Gastroesophageal sphincter (tissue), 4 donors: ENCODE measurements around the gene DMPK. TPM values are rescaled to one million over a fixed set of nuclear protein-coding genes. Genes with fewer than 3 reads are reported as not detected.

ENCODE experiments used
- ATAC-seq: fragments of 150-250 bp; one replicate; pipeline ENCODE4 v1.9.1; 2016; ENCODE audit warnings: mild to moderate bottlenecking, moderate library complexity
- H3K27ac ChIP-seq, 4 donors: fragments of 200-600 bp; sonication (generic) in 3 of 4; 1 replicate in 3 of 4; 2 replicates in 1 of 4; pipeline ENCODE4 v1.5.1; 2016 to 2019
- H3K27me3 ChIP-seq: fragments of 200-600 bp; sonication (generic); one replicate; pipeline ENCODE4 v1.5.1; 2019
- H3K36me3 ChIP-seq, 2 donors: fragments of 200-600 bp; sonication (generic); one replicate each; pipeline ENCODE4 v1.5.1; 2019; ENCODE audit warnings: control low read depth in 1 of 2
- H3K4me1 ChIP-seq, 3 donors: fragments of 200-600 bp; sonication (generic); 1 replicate in 2 of 3; 2 replicates in 1 of 3; pipeline ENCODE4 v1.5.1; 2016 to 2019; ENCODE audit warnings: control low read depth in 2 of 3
- H3K4me3 ChIP-seq, 2 donors: fragments of 200-600 bp; sonication (generic); one replicate each; pipeline ENCODE4 v1.5.1; 2019; ENCODE audit warnings: mild to moderate bottlenecking in 1 of 2, moderate library complexity in 1 of 2
- H3K9me3 ChIP-seq, 3 donors: fragments of 200-600 bp; sonication (generic); one replicate each; pipeline ENCODE4 v1.5.1; 2017 to 2019; ENCODE audit warnings: control low read depth in 2 of 3
- EP300 ChIP-seq: sonication (generic); formaldehyde crosslinking; IDR thresholded peaks from one replicate; pipeline ENCODE4 v1.6.1; 2017; ENCODE audit warnings: antibody characterized with exemption, mild to moderate bottlenecking
- POLR2A ChIP-seq, 2 donors: fragments of 450-650 bp; IDR thresholded peaks; one replicate each; pipeline ENCODE4 v1.6.1; 2017; ENCODE audit warnings: antibody characterized with exemption in 2 of 2, mild to moderate bottlenecking in 2 of 2, moderate library complexity in 1 of 2
- POLR2AphosphoS5 ChIP-seq: sonication (generic); formaldehyde crosslinking; IDR thresholded peaks from one replicate; pipeline ENCODE4 v1.6.1; 2017; ENCODE audit warnings: antibody characterized with exemption
- WGBS, 2 donors: methylation state at CpG; one replicate each; pipeline ENCODE4 v1.1.5; 2018; ENCODE audit warnings: low coverage in 1 of 2; 5-methylcytosine and 5-hydroxymethylcytosine counted together
- total RNA-seq, 4 donors: library from RNA; depleted of rRNA; stranded (reverse); fragments of >200 nt; gene quantifications; one replicate each; pipeline ENCODE4 v1.1.0, GENCODE V29; 2016
- TF ChIP-seq, protein P1 (sequence below), 4 experiments: fragments of 200-600 bp in 2 of 4; fragments of 450-650 bp in 2 of 4; sonication (generic) in 1 of 4; IDR thresholded peaks; one replicate each; pipeline ENCODE4 v1.5.1; 2017 to 2019; ENCODE audit warnings: antibody characterized with exemption in 4 of 4, mild to moderate bottlenecking in 2 of 4, moderate library complexity in 2 of 4

Gene DMPK
- total RNA-seq, 4 donors from 2014 or later = 223 to 464 (median 330) TPM

DNA sequence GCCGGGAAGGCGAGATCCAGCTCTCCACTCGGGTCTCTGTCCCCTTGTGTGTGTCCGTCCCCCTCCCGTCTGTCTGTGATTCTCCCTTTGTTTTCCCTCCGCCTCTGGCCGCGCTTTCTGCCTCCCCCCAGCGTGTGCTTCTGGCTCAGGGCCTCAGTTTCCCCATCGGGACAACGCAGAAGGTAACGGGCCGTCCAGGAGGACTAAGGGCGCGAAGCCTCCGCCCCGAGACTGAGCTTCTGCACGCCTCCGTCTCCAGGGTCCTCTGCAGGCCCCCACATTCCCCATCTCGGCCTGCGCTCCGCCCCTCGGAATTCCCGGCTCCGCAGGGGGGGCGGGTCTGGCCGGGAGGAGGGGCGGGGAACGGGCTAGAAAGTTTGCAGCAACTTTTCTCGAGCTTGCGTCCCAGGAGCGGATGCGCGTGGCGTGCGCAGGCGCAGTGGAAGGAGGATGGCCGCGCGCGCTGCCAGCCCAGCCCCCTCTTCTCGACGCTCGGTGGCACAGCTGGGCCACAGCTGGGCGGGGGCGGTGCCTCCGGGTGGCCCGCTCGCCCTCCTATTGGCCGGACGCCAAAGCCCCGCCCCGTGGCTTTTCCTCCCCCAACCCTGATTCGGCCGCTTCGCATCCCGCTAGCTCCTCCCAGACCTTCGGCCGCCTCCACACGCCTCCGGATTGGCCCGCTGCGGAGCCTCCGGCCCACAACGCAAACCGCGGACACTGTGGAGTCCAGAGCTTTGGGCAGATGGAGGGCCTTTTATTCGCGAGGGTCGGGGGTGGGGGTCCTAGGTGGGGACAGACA is 13.1 kb downstream of the DMPK start, which contains the start of gene SIX5:
SIX5 (minus strand) TSS at position 269 of the 799 bp plus-strand sequence. CDS start 408 bp downstream, outside the sequence.
- Histone ChIP-seq H3K4me3 (peak within 1 kb of the TSS; percentile 65 to 93), H3K4me1 (peaks cover 3 to 68% (median 36%) of the 10 kb centered on the region in 3 donors), H3K9me3 (no peaks in the 10 kb centered on the region), H3K27me3 (no peaks in the 10 kb centered on the region), H3K36me3 (peaks cover 0 to 24% of the 10 kb centered on the region in 2 donors), H3K27ac (peak within 1 kb of the TSS; percentile 88 to 99 (median 98))
- ATAC-seq = peak; percentile 72
- TF ChIP-seq, protein P1, sequence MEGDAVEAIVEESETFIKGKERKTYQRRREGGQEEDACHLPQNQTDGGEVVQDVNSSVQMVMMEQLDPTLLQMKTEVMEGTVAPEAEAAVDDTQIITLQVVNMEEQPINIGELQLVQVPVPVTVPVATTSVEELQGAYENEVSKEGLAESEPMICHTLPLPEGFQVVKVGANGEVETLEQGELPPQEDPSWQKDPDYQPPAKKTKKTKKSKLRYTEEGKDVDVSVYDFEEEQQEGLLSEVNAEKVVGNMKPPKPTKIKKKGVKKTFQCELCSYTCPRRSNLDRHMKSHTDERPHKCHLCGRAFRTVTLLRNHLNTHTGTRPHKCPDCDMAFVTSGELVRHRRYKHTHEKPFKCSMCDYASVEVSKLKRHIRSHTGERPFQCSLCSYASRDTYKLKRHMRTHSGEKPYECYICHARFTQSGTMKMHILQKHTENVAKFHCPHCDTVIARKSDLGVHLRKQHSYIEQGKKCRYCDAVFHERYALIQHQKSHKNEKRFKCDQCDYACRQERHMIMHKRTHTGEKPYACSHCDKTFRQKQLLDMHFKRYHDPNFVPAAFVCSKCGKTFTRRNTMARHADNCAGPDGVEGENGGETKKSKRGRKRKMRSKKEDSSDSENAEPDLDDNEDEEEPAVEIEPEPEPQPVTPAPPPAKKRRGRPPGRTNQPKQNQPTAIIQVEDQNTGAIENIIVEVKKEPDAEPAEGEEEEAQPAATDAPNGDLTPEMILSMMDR (IDR thresholded peaks at IDR 0.05) = no peak
- TF ChIP-seq EP300 (no peak), POLR2A (IDR thresholded peaks at IDR 0.05) (peak; percentile 91 to 93), POLR2AphosphoS5 (peak; percentile 94)
- WGBS, 2 donors = 0% methylated on average over 3 of the region's 70 CpGs; no CpG with 5 or more reads in 1 of the 2 donors

DNA sequence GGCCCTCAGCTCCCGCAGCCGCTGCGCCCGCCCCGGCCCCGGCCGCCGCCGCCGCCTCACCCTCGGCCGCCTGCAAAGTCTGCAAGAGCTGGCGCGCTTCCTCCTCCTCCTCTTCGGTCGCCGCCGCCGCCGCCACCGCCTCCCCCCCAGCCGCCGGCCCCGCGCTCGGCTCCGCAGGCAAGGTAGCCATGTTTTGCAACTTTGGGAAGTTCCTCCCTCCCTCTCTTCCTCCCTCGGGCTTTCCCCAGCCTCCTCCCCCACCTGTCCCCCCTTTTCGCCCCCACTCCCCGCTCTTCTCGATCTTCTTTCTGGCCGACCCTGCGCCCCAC is 13.7 kb downstream of the DMPK start:
- Histone ChIP-seq H3K4me1 (peaks cover 3 to 74% (median 42%) of the 10 kb centered on the region in 3 donors), H3K4me3 (peak overlapping the region; percentile 65 to 93), H3K9me3 (no peaks in the 10 kb centered on the region), H3K27me3 (no peaks in the 10 kb centered on the region), H3K27ac (peak overlapping the region; percentile 86 to 99 (median 98)), H3K36me3 (peaks cover 0 to 21% of the 10 kb centered on the region in 2 donors)
- 3% methylated on average over 7 of the region's 33 CpGs; no CpG with 5 or more reads in 1 of the 2 donors for WGBS, 2 donors
- no peak for ATAC-seq
- TF ChIP-seq, protein P1 (IDR thresholded peaks at IDR 0.05) = no peak

DNA sequence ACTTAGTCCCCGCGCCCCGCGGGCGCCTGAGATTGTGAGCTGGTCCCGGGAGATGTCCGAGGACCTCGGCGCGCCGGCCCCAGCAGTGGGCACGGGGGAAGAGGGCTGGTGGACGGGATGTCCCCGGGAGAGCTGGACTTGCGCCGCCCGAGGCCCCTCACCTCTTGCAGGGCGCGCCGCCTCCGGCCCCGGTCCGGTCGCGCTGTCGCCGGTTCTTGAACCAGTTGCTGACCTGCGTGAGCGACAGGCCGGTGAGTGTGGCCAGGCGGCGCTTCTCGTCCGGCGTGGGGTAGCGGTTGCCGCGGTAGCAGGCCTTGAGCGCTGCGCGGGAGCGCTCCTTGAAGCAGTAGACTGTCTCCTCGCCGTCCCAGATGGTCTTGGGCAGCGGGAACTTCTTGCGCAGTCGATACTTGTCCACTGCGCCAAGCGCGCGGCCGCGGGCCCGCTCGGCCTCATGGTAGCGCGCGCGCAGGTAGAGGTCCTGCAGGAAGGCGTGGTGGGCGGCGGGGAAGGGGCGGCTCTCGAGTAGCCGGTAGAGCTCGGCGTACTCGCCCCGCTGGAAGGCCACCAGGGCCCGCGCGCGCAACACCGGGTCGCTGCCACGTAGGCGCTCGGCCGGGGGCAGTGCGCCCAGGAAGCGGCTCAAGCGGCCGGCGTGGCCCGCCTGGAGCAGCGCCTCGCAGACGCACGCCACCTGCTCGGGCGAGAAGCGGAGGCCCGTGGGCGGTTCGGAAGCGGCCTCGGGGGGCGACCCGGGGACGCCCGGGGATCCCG is 14.2 kb downstream of the DMPK start:
- WGBS, 2 donors = 0% methylated on average over 6 of the region's 102 CpGs; no CpG with 5 or more reads in 1 of the 2 donors
- Histone ChIP-seq H3K27me3 (no peaks in the 10 kb centered on the region), H3K4me3 (peak overlapping the region; percentile 65 to 93), H3K9me3 (no peaks in the 10 kb centered on the region), H3K36me3 (peaks cover 0 to 15% of the 10 kb centered on the region in 2 donors), H3K4me1 (peaks cover 3 to 74% (median 42%) of the 10 kb centered on the region in 3 donors), H3K27ac (peak overlapping the region; percentile 86 to 99 (median 98))
- ATAC-seq = no peak
- TF ChIP-seq EP300 = no peak
- TF ChIP-seq, protein P1 (IDR thresholded peaks at IDR 0.05) = no peak
- TF ChIP-seq POLR2AphosphoS5 = peak; percentile 64
- peak; percentile 50 to 51 for TF ChIP-seq POLR2A (IDR thresholded peaks at IDR 0.05)

DNA sequence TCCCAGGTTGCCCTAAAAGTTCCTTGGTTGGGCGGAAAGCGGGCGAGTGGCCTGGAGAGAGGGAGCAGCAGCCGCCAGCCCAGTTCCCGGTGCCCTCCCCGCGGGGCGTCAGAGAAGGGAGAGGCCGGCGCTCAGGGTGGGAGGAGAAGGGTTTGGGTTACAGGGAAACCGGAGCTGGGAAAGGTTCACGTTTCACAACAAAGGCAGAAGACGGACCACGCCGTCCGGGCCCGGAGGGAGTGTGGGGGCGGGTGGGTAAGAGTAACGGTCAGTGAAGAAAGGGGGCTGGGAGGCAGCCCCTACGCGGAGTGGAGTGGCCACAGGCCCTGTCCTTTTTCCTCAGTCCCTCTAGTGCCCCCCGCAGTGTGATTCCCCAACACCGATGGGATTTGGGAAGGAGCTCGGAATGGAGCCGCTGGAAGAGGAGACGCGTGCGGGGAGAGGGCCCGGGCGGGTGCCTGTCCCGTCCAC is 14.8 kb downstream of the DMPK start:
- Histone ChIP-seq H3K36me3 (peaks cover 0 to 9% of the 10 kb centered on the region in 2 donors), H3K4me1 (peaks cover 3 to 74% (median 42%) of the 10 kb centered on the region in 3 donors), H3K27me3 (no peaks in the 10 kb centered on the region), H3K9me3 (no peaks in the 10 kb centered on the region), H3K27ac (peak overlapping the region; percentile 86 to 99 (median 98)), H3K4me3 (peak overlapping the region; percentile 65 to 93)
- peak; percentile 4 for ATAC-seq
- peak; percentile 53 to 80 for TF ChIP-seq POLR2A (IDR thresholded peaks at IDR 0.05)
- TF ChIP-seq POLR2AphosphoS5 = peak; percentile 74
- no peak for TF ChIP-seq EP300
- TF ChIP-seq, protein P1 (IDR thresholded peaks at IDR 0.05) = no peak
- no CpG with 5 or more reads among the region's 31 CpGs for WGBS, 2 donors
